Measurements from ENCODE around the gene UBQLN4. TPM values are rescaled to one million over a fixed set of nuclear protein-coding genes. Genes with fewer than 3 reads are reported as not detected.

Gene UBQLN4
- total and polyA plus RNA-seq, 4 donors, result 7.4 to 17.8 (median 11.3) TPM

- Histone ChIP-seq H3K9me3 (ENCODE audit: control insufficient read depth in 4 of 4, low read length in 3 of 4) (no peaks in the 10 kb centered on the region), H3K4me1 (ENCODE audit: control insufficient read depth in 4 of 4, insufficient read depth in 4 of 4, low read length in 3 of 4) (peaks cover 8 to 21% (median 16%) of the 10 kb centered on the region in 4 donors), H3K27me3 (ENCODE audit: control insufficient read depth in 4 of 4, insufficient read depth in 4 of 4, low read length in 3 of 4) (no peaks in the 10 kb centered on the region), H3K36me3 (ENCODE audit: control insufficient read depth in 4 of 4, insufficient read depth in 3 of 4, low read depth in 1 of 4, low read length in 3 of 4) (no peaks in the 10 kb centered on the region), H3K27ac (ENCODE audit: low read depth in 1 of 2, low read length in 2 of 2) (no peak overlapping the region), H3K4me3 (ENCODE audit: low read depth in 1 of 3, low read length in 3 of 3) (no peak overlapping the region), H3K9ac (ENCODE audit: low read depth in 1 of 2, low read length in 2 of 2) (no peak overlapping the region)
- TF ChIP-seq RXRA (IDR thresholded peaks at IDR 0.05), result no peak
- TF ChIP-seq REST (IDR thresholded peaks at IDR 0.05), result no peak
- no peak for DNase-seq (ENCODE audit: low spot score)
- 92% methylated on average over 3 of the region's 3 CpGs for WGBS
These were observed 60.0 kb downstream of the UBQLN4 start for GRCh38 chr1:155993595-155993994.

GRCh38 chr1:155990005-155990739, 63.4 kb downstream of the UBQLN4 start:
- no peaks in the 10 kb centered on the region for H3K27me3 ChIP-seq (ENCODE audit: control insufficient read depth in 4 of 4, insufficient read depth in 4 of 4, low read length in 3 of 4)
- H3K36me3 ChIP-seq (ENCODE audit: control insufficient read depth in 4 of 4, insufficient read depth in 3 of 4, low read depth in 1 of 4, low read length in 3 of 4), result no peaks in the 10 kb centered on the region
- peak overlapping the region; percentile 75 to 76 for H3K27ac ChIP-seq (ENCODE audit: low read depth in 1 of 2, low read length in 2 of 2)
- no peak overlapping the region for H3K4me3 ChIP-seq (ENCODE audit: low read depth in 1 of 3, low read length in 3 of 3)
- peak overlapping the region in 1 of 2 donors; percentile 31 for H3K9ac ChIP-seq (ENCODE audit: low read depth in 1 of 2, low read length in 2 of 2)
- peaks cover 8 to 21% (median 16%) of the 10 kb centered on the region in 4 donors for H3K4me1 ChIP-seq (ENCODE audit: control insufficient read depth in 4 of 4, insufficient read depth in 4 of 4, low read length in 3 of 4)
- DNase-seq (ENCODE audit: low spot score), result no peak
- no peaks in the 10 kb centered on the region for H3K9me3 ChIP-seq (ENCODE audit: control insufficient read depth in 4 of 4, low read length in 3 of 4)
- WGBS, result 88% methylated on average over 6 of the region's 6 CpGs
- TF ChIP-seq FOXA2 (IDR thresholded peaks at IDR 0.05) (no peak), HNF4A (conservative IDR thresholded peaks at IDR 0.05) (no peak), EGR1 (IDR thresholded peaks at IDR 0.05; ENCODE audit: low read depth in 2 of 2) (no peak), RXRA (IDR thresholded peaks at IDR 0.05) (no peak), REST (IDR thresholded peaks at IDR 0.05) (no peak), FOXA1 (IDR thresholded peaks at IDR 0.05) (no peak), GABPA (IDR thresholded peaks at IDR 0.05 in 1 of 2, conservative IDR thresholded peaks at IDR 0.05 in 1 of 2) (no peak), SP1 (IDR thresholded peaks at IDR 0.05) (no peak), NR2F2 (IDR thresholded peaks at IDR 0.05) (no peak), MAX (IDR thresholded peaks at IDR 0.05) (no peak), TAF1 (conservative IDR thresholded peaks at IDR 0.05) (no peak), ATF3 (IDR thresholded peaks at IDR 0.05) (no peak), HNF4G (IDR thresholded peaks at IDR 0.05) (no peak), CTCF (IDR thresholded peaks at IDR 0.05; ENCODE audit: low read depth, low read length, missing input control) (no peak)

Measured in liver (tissue), 9 donors.